ENCODE results near the gene WDR27.

DNA sequence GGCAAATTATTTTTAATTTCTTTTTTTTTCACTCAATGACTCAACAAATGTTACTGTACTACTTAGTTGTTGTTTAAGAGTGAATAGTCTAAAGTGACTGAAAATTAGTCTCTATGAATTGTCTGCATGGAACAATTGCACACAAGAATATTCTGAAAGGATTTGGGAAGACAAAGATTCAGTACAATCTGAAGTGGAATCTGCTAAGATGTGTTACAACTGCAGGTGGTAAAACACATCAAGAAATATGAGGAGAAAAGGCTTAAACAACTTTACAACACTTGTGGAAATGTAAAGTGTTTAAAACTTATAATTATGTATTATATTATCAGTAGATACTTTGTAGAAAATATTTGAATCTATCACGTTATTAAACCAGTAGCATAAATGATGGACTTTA is 193.4 kb downstream of the WDR27 start:
- TF ChIP-seq, protein P1, sequence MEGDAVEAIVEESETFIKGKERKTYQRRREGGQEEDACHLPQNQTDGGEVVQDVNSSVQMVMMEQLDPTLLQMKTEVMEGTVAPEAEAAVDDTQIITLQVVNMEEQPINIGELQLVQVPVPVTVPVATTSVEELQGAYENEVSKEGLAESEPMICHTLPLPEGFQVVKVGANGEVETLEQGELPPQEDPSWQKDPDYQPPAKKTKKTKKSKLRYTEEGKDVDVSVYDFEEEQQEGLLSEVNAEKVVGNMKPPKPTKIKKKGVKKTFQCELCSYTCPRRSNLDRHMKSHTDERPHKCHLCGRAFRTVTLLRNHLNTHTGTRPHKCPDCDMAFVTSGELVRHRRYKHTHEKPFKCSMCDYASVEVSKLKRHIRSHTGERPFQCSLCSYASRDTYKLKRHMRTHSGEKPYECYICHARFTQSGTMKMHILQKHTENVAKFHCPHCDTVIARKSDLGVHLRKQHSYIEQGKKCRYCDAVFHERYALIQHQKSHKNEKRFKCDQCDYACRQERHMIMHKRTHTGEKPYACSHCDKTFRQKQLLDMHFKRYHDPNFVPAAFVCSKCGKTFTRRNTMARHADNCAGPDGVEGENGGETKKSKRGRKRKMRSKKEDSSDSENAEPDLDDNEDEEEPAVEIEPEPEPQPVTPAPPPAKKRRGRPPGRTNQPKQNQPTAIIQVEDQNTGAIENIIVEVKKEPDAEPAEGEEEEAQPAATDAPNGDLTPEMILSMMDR (IDR thresholded peaks at IDR 0.05), result no peak
- TF ChIP-seq POLR2A (IDR thresholded peaks at IDR 0.05), result no peak
